ENCODE measurements around the gene IQGAP3. TPM values are rescaled to one million over a fixed set of nuclear protein-coding genes. Genes with fewer than 3 reads are reported as not detected.

The IQGAP3 gene
- polyA plus RNA-seq, 2 of the 4 experiments (the other 2 are of a cell fraction), result 15.6 to 17.0 TPM

DNA sequence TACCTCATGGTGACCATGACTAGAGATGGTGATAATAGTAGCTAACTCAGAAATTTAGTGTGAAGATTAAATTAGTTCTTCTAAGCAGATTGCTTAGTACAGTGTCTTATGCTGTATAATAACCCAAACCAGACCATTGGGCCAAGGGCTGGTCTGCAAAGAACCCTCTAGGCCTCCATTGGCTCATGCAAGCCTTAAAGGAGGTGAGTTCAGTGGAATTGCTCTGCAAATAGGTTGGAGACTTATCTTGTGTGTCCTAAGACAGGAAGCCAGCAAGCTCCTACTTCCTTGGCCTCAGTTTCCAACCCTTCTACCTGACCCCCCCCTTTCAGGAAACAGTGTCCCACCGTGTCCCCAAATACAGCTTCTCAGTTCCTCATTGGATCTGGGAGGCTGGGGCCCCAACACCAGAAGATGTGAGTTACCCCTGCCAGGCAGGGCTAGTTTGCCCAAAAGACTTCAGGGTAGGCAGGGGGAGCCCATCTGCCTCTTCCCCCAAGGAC lies 69.9 kb downstream of the IQGAP3 start:
- ChIA-PET CTCF (interaction anchor here (0.7 to 31.7 kb wide), 17 partner anchors 12 to 1541 kb away, joined by 3 to 474 read pairs (median 6); partner anchors contain the start of genes NAXE and TTC24), POLR2A (interaction anchor here (1.4 to 8.6 kb wide), 7 partner anchors 13 to 94 kb away, joined by 3 to 130 read pairs (median 5); partner anchors contain the start of gene NAXE)
- no peak overlapping the region for H3K4me3 ChIP-seq
- peaks cover 60% of the 10 kb centered on the region for H3K4me1 ChIP-seq
- peak overlapping the region; percentile 98 to 100 for H3K27ac ChIP-seq
- WGBS (ENCODE audit: missing lambda C conversion rate), result 20% methylated on average over 1 of the region's 1 CpG
- FAIRE-seq (no peak), ATAC-seq (no peak), DNase-seq (ENCODE audit: low read depth in 1 of 2, low spot score in 1 of 2) (peak in 1 of 2 experiments; percentile 29)
- peak overlapping the region; percentile 69 for H3K4me2 ChIP-seq
- no peaks in the 10 kb centered on the region for H3K9me3 ChIP-seq
- TF ChIP-seq HEYL (CRISPR knock-in tag; IDR thresholded peaks at IDR 0.05) (peak; percentile 19; the same call in 1 of the 2 replicates), TFCP2L1 (CRISPR knock-in tag; IDR thresholded peaks at IDR 0.05) (no peak), HOXB5 (CRISPR knock-in tag; IDR thresholded peaks at IDR 0.05) (0 out of 2 replicates have a peak, but pooled peaks have one; percentile 9)

DNA sequence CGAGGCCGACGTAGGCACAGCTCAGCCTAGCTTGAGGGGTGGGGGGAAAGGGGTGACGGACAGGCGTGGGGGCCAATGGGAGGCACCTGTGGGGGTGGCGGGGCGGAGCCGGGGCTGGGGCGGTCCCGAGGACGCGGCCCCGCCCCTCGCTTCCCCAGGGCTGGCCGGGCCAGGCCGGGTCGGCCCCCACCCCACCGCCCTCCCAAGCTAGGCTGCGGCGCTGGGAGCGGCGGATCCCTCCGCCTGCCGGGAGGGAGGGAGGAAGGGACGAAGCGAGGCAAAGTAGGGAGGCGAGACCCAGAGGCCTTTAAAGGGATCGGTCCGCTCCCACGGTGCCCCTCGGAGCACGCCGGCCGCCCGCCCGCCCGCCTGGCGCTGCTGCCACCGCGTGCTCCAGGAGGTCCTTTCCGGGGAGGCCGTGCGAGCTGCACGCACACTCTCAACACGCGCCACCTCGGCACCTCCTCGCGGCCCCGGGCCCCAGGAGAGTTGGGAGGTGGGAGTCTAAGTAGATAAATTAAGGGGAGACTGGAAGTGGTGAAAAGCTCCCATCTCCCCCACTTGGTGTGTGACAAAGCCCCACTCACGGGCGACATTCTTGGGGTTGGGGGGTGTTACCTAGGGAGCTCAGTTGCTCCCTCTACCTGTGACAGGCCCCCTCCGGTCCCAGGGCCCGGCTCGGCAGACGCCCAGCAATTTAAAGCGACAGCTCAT lies 71.4 kb downstream of the IQGAP3 start:
- Histone ChIP-seq H3K9me3 (no peaks in the 10 kb centered on the region), H3K4me2 (peak overlapping the region; percentile 69), H3K4me1 (peaks cover 70% of the 10 kb centered on the region), H3K4me3 (peak overlapping the region; percentile 98), H3K27ac (peak overlapping the region; percentile 98 to 100)
- peak; percentile 91 to 98 for DNase-seq (ENCODE audit: low read depth in 1 of 2, low spot score in 1 of 2)
- WGBS (ENCODE audit: missing lambda C conversion rate), result 4% methylated on average over 28 of the region's 57 CpGs
- CTCF ChIA-PET, result interaction anchor here (0.8 to 31.7 kb wide), 29 partner anchors 9 to 189 kb away, joined by 3 to 474 read pairs (median 5); partner anchors contain the start of genes NAXE and TTC24
- no peak for FAIRE-seq
- ATAC-seq, result peak; percentile 58 to 70
- POLR2A ChIA-PET, result interaction anchor here (0.5 to 8.6 kb wide), 29 partner anchors 8 to 288 kb away, joined by 3 to 130 read pairs (median 4); partner anchors contain the start of genes GPATCH4, ISG20L2, METTL25B and NAXE
- TF ChIP-seq EHMT2 (IDR thresholded peaks at IDR 0.05; ENCODE audit: low read depth) (no peak), MAZ (IDR thresholded peaks at IDR 0.05; ENCODE audit: borderline replicate concordance, low read depth, low read length) (peak; percentile 97), CHD4 (IDR thresholded peaks at IDR 0.05; ENCODE audit: borderline replicate concordance) (no peak), HOXB13 (CRISPR knock-in tag; IDR thresholded peaks at IDR 0.05; ENCODE audit: low read depth) (peak; percentile 91), MYC (IDR thresholded peaks at IDR 0.05; ENCODE audit: borderline replicate concordance, low read length) (peak; percentile 93), RCOR1 (IDR thresholded peaks at IDR 0.05; ENCODE audit: low read depth, low read length) (no peak), NPAS2 (CRISPR knock-in tag; IDR thresholded peaks at IDR 0.05; ENCODE audit: borderline replicate concordance) (peak; percentile 43; the same call in 1 of the 2 replicates), CEBPB (IDR thresholded peaks at IDR 0.05) (no peak), JUN (IDR thresholded peaks at IDR 0.05) (peak; percentile 54 to 90), JUNB (IDR thresholded peaks at IDR 0.05) (no peak), PHF8 (IDR thresholded peaks at IDR 0.05; ENCODE audit: borderline replicate concordance, low read depth) (peak; percentile 44), HDAC2 (IDR thresholded peaks at IDR 0.05) (no peak), FOXS1 (CRISPR knock-in tag; IDR thresholded peaks at IDR 0.05) (peak; percentile 75; the same call in 1 of the 2 replicates), RFX5 (IDR thresholded peaks at IDR 0.05) (no peak; the same call in 1 of the 2 replicates), HEYL (CRISPR knock-in tag; IDR thresholded peaks at IDR 0.05) (peak; percentile 77), CHD2 (IDR thresholded peaks at IDR 0.05; ENCODE audit: low read length, partially characterized antibody) (no peak), ESRRA (IDR thresholded peaks at IDR 0.05; ENCODE audit: borderline replicate concordance, low read length) (no peak), RNF2 (IDR thresholded peaks at IDR 0.05; ENCODE audit: borderline replicate concordance, low read depth) (no peak), ZC3H11A (IDR thresholded peaks at IDR 0.05) (no peak), KDM1A (IDR thresholded peaks at IDR 0.05; ENCODE audit: low read depth) (no peak), CBX8 (IDR thresholded peaks at IDR 0.05) (no peak)
- TF ChIP-seq, protein P1, sequence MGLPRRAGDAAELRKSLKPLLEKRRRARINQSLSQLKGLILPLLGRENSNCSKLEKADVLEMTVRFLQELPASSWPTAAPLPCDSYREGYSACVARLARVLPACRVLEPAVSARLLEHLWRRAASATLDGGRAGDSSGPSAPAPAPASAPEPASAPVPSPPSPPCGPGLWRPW (IDR thresholded peaks at IDR 0.05), result no peak
- TF ChIP-seq, protein P2, sequence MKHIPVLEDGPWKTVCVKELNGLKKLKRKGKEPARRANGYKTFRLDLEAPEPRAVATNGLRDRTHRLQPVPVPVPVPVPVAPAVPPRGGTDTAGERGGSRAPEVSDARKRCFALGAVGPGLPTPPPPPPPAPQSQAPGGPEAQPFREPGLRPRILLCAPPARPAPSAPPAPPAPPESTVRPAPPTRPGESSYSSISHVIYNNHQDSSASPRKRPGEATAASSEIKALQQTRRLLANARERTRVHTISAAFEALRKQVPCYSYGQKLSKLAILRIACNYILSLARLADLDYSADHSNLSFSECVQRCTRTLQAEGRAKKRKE (CRISPR knock-in tag; IDR thresholded peaks at IDR 0.05; ENCODE audit: low read depth), result peak; percentile 82
- TF ChIP-seq, protein P3, sequence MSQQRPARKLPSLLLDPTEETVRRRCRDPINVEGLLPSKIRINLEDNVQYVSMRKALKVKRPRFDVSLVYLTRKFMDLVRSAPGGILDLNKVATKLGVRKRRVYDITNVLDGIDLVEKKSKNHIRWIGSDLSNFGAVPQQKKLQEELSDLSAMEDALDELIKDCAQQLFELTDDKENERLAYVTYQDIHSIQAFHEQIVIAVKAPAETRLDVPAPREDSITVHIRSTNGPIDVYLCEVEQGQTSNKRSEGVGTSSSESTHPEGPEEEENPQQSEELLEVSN (IDR thresholded peaks at IDR 0.05; ENCODE audit: borderline replicate concordance, low read depth), result peak; percentile 90
- TF ChIP-seq, protein P4, sequence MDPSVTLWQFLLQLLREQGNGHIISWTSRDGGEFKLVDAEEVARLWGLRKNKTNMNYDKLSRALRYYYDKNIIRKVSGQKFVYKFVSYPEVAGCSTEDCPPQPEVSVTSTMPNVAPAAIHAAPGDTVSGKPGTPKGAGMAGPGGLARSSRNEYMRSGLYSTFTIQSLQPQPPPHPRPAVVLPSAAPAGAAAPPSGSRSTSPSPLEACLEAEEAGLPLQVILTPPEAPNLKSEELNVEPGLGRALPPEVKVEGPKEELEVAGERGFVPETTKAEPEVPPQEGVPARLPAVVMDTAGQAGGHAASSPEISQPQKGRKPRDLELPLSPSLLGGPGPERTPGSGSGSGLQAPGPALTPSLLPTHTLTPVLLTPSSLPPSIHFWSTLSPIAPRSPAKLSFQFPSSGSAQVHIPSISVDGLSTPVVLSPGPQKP (IDR thresholded peaks at IDR 0.05; ENCODE audit: low read depth, low read length), result no peak
- TF ChIP-seq, protein P5, sequence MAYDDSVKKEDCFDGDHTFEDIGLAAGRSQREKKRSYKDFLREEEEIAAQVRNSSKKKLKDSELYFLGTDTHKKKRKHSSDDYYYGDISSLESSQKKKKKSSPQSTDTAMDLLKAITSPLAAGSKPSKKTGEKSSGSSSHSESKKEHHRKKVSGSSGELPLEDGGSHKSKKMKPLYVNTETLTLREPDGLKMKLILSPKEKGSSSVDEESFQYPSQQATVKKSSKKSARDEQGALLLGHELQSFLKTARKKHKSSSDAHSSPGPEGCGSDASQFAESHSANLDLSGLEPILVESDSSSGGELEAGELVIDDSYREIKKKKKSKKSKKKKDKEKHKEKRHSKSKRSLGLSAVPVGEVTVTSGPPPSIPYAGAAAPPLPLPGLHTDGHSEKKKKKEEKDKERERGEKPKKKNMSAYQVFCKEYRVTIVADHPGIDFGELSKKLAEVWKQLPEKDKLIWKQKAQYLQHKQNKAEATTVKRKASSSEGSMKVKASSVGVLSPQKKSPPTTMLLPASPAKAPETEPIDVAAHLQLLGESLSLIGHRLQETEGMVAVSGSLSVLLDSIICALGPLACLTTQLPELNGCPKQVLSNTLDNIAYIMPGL (CRISPR knock-in tag; IDR thresholded peaks at IDR 0.05; ENCODE audit: borderline replicate concordance), result peak; percentile 81; the same call in 1 of the 2 replicates
- TF ChIP-seq, protein P6, sequence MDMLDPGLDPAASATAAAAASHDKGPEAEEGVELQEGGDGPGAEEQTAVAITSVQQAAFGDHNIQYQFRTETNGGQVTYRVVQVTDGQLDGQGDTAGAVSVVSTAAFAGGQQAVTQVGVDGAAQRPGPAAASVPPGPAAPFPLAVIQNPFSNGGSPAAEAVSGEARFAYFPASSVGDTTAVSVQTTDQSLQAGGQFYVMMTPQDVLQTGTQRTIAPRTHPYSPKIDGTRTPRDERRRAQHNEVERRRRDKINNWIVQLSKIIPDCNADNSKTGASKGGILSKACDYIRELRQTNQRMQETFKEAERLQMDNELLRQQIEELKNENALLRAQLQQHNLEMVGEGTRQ (IDR thresholded peaks at IDR 0.05), result 0 out of 2 replicates have a peak, but pooled peaks have one; percentile 33
- TF ChIP-seq, protein P7, sequence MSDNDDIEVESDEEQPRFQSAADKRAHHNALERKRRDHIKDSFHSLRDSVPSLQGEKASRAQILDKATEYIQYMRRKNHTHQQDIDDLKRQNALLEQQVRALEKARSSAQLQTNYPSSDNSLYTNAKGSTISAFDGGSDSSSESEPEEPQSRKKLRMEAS (IDR thresholded peaks at IDR 0.05), result peak; percentile 94
